HUES64 (cell line): ENCODE measurements around the gene AIRE.
"Not testable (repeated sequence)": the region's sequence is repeated elsewhere in the genome, so short reads cannot be mapped to it uniquely, and the experiment has no call there.

Experiments
- H3K27ac ChIP-seq: 2 replicates; pipeline ENCODE4 v1.7.0; 2013; ENCODE audit warnings: low read depth, low read length, inconsistent platforms
- H3K27me3 ChIP-seq: 2 replicates; pipeline ENCODE4 v1.6.1; 2013; ENCODE audit warnings: mild to moderate bottlenecking, low read length; ENCODE audit not compliant: insufficient read depth
- H3K36me3 ChIP-seq: 2 replicates; pipeline ENCODE4 v1.6.1; 2013; ENCODE audit warnings: mild to moderate bottlenecking, low read length; ENCODE audit not compliant: insufficient read depth
- H3K4me1 ChIP-seq: 2 replicates; pipeline ENCODE4 v1.6.1; 2013; ENCODE audit warnings: mild to moderate bottlenecking, low read length, moderate library complexity; ENCODE audit not compliant: insufficient read depth
- H3K4me3 ChIP-seq: 2 replicates; pipeline ENCODE4 v1.5.1; 2013; ENCODE audit warnings: mild to moderate bottlenecking, low read length, moderate library complexity
- H3K9ac ChIP-seq: 2 replicates; pipeline ENCODE4 v1.6.1; 2013; ENCODE audit warnings: mild to moderate bottlenecking, low read depth, low read length
- H3K9me3 ChIP-seq: 2 replicates; pipeline ENCODE4 v1.6.1; 2013; ENCODE audit warnings: low read depth, low read length; ENCODE audit not compliant: insufficient read depth
- WGBS: fragments of 150-250, 120-280 bp; methylation state at CpG from one replicate; pipeline ENCODE4 v1.1.7; 2013; ENCODE audit warnings: missing lambda C conversion rate; 5-methylcytosine and 5-hydroxymethylcytosine counted together

The AIRE gene

DNA sequence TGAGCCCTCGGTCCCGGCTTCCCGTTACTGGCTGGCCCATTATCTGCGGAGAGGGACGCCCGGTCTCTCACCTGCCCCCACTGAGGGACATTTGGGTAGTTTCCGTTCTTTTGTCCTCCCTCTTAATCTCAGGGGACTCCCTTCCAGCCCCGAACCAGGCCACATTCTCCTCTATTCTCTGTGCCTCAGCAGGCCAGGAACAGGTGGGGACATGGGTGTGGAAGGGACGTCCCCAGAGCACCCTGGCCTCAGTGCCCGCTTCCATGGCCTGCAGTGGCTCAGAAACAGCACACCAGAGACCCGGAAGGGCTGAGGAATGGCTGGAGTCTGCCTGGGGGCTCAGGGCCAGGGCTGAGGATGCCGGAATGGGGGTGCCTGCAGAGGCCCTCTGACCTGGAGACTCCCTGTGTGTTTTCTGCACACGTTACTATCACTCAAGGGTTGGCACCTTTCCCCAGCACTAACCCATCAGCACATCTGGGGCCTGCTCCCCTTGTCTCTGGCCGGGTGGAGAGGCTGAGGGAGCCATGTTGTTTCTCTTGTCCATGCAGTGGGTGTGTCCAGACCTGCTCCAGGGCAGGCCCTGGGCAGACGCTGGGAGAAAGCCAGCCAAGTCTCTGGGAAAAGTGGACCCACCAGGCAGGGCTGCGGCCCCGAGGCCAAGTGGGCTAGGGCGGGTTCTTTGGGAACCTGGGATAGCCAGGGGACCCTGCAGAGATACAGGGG, 14.0 kb upstream of the AIRE start:
- H3K4me1 ChIP-seq = no peaks in the 10 kb centered on the region
- no peak overlapping the region for H3K4me3 ChIP-seq
- H3K9me3 ChIP-seq = no peaks in the 10 kb centered on the region
- H3K36me3 ChIP-seq = no peaks in the 10 kb centered on the region
- H3K27me3 ChIP-seq = no peaks in the 10 kb centered on the region
- H3K27ac ChIP-seq = no peak overlapping the region
- 92% methylated on average over 17 of the region's 18 CpGs for WGBS
- H3K9ac ChIP-seq = no peak overlapping the region

DNA sequence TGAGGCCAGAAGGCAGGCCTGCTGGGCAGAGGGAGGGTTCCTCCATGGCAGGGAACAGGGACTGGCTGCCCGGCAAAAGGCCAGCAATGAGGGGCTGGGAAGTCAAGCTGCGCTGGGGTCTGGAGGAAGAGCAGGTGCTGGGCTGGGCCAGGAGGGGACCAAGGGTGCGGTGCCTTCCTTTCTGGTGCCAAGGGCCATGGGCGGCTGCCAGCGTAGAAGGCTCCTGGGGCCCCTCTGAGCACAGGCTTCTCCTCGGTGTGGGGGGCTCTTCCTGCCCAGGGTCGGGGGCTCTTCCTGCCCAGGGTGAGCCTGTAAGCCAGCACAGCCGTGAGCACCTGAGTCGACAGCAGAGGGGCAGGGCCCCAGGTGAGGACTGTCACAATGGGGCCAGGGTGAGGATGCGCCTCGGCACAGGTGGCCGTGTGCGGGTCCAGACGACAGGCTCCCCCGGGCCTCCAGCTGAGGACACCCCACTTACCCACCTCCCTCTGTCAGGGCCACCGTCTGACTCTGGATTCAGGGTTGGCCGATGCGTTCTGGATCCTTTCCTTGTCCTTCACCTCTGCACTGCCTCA, 13.3 kb upstream of the AIRE start:
- WGBS = 87% methylated on average over 18 of the region's 18 CpGs
- Histone ChIP-seq H3K27ac (no peak overlapping the region), H3K36me3 (no peaks in the 10 kb centered on the region), H3K4me1 (no peaks in the 10 kb centered on the region), H3K27me3 (no peaks in the 10 kb centered on the region), H3K4me3 (no peak overlapping the region), H3K9me3 (no peaks in the 10 kb centered on the region), H3K9ac (no peak overlapping the region)

DNA sequence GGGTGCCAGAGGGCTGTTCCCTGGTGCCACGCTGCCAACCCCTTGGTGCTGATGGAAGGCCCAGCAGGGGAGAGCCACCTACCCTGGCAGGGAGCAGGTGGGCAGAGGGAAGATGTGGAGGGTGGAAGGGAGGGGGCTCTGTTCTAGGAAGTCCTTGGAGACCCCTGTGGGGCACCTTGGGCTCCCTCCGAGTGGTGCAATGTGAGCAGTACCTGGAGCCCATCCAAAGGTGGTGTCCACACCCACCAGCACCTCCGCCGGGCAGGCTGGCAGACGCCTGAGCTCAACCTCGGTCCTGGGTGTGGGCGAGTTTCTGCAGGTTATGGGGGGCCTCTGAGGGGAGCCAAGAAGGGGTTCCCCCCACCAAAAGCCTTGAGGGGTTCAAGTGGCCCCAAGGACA, 12.6 kb upstream of the AIRE start:
- no peak overlapping the region for H3K27ac ChIP-seq
- 93% methylated on average over 7 of the region's 7 CpGs for WGBS
- H3K27me3 ChIP-seq = no peaks in the 10 kb centered on the region
- no peaks in the 10 kb centered on the region for H3K4me1 ChIP-seq
- H3K36me3 ChIP-seq = no peaks in the 10 kb centered on the region
- no peak overlapping the region for H3K9ac ChIP-seq
- no peaks in the 10 kb centered on the region for H3K9me3 ChIP-seq
- H3K4me3 ChIP-seq = no peak overlapping the region

DNA sequence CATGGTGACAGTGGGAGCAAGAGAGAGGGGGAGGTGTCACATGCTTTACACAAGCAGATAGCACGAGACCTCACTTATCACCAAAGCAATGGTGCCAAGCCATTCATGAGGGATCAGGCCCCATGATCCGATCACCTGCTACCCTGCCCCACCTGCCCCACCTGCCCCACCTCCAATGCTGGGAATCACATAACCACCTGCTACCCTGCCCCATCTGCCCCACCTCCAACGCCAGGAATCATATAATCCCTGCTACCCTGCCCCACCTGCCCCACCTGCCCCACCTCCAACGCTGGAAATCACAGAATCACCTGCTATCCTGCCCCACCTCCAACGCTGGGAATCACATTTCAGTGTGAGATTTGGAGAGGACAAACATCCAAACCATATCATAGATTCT, 10.6 kb upstream of the AIRE start:
- Histone ChIP-seq H3K4me1 (no peaks in the 10 kb centered on the region), H3K9me3 (no peaks in the 10 kb centered on the region), H3K4me3 (no peak overlapping the region), H3K27ac (no peak overlapping the region), H3K36me3 (no peaks in the 10 kb centered on the region), H3K9ac (no peak overlapping the region), H3K27me3 (no peaks in the 10 kb centered on the region)
- 79% methylated on average over 5 of the region's 5 CpGs for WGBS

DNA sequence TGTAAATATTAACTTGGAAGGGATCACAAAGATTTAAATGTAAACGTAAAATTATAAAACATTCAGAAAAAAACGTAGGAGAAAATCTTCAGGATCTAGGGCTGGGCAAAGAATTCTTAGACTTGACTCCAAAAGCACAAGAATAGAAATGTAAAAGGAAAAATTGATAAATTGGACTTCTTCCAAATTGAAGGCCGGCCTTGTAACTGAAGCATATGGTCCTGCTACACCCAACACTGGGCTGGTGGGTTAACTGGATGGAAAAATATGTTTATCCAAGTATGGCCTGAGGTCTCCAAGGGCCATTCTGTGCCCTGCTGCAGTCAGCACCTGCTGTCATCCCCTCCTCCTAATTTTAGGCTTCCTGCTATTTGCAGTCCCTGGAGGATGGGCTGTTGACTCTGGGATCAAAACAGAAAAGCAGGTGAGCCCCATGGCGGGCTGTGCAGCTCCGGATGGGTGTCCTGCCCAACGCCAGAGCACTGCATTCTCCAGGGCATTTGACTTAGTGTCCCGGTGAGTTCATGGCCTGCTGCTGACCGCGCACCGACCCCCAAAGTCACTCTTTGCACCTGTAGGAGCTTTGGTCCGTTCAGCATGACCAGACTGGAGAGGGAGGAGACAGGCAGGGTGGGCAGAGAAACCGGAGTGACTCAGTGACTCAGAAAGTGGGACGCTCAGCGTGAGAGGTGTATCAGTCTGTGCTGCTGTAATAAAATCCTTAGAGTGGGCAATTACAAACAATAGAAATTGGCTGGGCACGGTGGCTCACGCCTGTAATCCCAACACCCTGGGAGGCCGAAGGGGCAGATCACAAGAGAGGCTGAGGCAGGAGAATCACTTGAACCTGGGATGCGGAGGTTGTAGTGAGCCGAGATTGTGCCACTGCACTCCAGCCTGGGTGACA, 6.1 kb upstream of the AIRE start:
- H3K4me1 ChIP-seq = peaks cover 12% of the 10 kb centered on the region
- H3K27ac ChIP-seq = no peak overlapping the region
- H3K9ac ChIP-seq = no peak overlapping the region
- peaks cover 14% of the 10 kb centered on the region for H3K27me3 ChIP-seq
- H3K9me3 ChIP-seq = no peaks in the 10 kb centered on the region
- no peak overlapping the region for H3K4me3 ChIP-seq
- no peaks in the 10 kb centered on the region for H3K36me3 ChIP-seq
- WGBS = 92% methylated on average over 18 of the region's 19 CpGs

DNA sequence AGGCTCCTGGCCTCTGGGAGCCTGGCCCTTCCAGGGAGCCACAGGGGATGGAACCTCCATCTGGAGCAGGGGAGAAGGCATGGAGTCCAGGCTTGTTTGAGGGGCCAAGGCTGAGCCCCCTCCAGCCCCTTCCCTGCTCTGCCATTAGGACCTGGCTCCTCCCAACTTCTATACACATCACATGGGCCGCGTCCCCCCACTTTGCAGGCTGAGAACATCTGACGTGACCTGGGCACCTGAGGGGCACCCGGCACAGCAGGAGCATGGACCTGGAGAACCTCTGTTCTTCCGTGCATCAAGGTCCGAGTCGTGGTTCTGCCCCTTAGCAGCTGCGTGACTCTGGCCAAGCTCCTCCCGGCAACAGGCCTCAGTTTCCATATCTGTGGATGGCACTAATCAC, 3.9 kb upstream of the AIRE start:
- Histone ChIP-seq H3K9me3 (no peaks in the 10 kb centered on the region), H3K36me3 (no peaks in the 10 kb centered on the region), H3K27ac (no peak overlapping the region), H3K4me3 (no peak overlapping the region), H3K4me1 (peaks cover 16% of the 10 kb centered on the region), H3K9ac (no peak overlapping the region), H3K27me3 (peaks cover 35% of the 10 kb centered on the region)
- WGBS = 93% methylated on average over 9 of the region's 9 CpGs

DNA sequence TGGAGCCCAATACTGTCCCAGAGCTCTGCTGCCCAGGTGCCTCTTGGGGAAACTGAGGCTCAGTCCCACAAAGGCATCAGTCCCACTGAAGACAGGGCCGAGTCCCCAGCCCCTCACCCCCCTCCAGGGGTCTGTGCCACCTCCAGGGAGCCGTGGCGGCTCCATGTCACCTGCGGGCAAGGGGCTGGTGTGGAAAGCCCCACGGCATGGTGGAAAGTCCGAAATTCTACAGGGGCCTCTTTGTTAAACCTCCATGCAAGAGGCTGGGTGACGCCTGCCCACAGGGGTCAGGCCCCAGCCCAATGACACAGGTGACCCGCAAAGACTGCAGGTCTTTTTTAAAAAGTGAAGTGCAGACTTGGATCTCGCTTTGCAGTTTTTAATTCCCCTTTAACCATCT, 3.3 kb upstream of the AIRE start:
- H3K9ac ChIP-seq = no peak overlapping the region
- no peaks in the 10 kb centered on the region for H3K36me3 ChIP-seq
- H3K4me3 ChIP-seq = no peak overlapping the region
- 90% methylated on average over 9 of the region's 9 CpGs for WGBS
- H3K27me3 ChIP-seq = peaks cover 36% of the 10 kb centered on the region
- no peak overlapping the region for H3K27ac ChIP-seq
- H3K9me3 ChIP-seq = no peaks in the 10 kb centered on the region
- peaks cover 16% of the 10 kb centered on the region for H3K4me1 ChIP-seq

DNA sequence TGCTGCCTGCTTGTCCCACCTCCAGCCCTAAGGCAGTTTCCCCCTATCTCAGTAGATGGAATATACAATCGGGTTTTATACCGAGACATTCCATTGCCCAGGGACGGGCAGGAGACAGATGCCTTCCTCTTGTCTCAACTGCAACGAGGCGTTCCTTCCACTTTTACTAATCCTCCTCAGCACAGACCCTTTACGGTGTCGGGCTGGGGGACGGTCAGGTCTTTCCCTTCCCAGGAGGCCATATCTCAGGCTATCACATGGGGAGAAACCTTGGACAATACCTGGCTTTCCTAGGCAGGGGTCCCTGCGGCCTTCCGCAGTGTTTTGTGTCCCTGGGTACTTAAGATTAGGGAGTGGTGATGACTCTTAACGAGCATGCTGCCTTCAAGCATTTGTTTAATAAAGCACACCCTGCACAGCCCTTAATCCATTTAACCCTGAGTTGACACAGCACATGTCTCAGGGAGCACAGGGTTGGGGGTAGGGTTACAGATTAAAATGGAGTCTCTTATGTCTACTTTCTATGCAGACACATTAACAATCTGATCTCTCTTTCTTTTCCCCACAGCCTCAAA, 2.4 kb upstream of the AIRE start:
- H3K9me3 ChIP-seq = not testable (repeated sequence)
- peaks cover 36% of the 10 kb centered on the region for H3K27me3 ChIP-seq
- 12% methylated on average over 10 of the region's 11 CpGs for WGBS

DNA sequence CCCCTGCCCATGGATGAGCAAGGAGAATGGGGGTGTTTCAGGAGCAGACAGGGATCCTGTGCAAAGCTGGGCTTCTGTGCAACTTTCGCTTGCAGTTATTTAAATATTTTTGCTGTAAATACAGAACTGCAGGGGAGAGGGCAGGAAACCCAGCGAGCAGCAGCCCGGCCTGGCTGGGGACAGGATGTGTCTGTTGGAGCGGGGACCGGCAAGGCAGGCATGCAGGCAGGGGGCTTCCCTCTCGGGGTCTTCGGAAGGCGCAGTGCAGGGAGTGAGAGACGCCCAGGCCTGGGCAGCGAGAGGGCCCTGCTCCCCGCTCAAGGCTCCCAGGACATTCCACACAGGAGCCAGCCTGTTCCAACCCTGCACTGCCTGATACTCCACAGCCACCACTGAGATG, 1.7 kb upstream of the AIRE start:
- Histone ChIP-seq H3K4me3 (no peak overlapping the region), H3K9me3 (no peaks in the 10 kb centered on the region), H3K27me3 (peaks cover 36% of the 10 kb centered on the region), H3K4me1 (peaks cover 16% of the 10 kb centered on the region), H3K27ac (peak overlapping the region; percentile 52; the same call in 1 of the 2 replicates), H3K9ac (0 out of 2 replicates have a peak overlapping the region, but pooled peaks have one; percentile 44), H3K36me3 (no peaks in the 10 kb centered on the region)
- 66% methylated on average over 11 of the region's 11 CpGs for WGBS

More for the DNA sequence above, 2.4 kb upstream of the AIRE start:
- Histone ChIP-seq H3K4me1 (peaks cover 16% of the 10 kb centered on the region), H3K27ac (peak overlapping the region; percentile 52; the same call in 1 of the 2 replicates)
- H3K4me3 ChIP-seq, H3K9ac ChIP-seq, H3K36me3 ChIP-seq: not testable (repeated sequence)

DNA sequence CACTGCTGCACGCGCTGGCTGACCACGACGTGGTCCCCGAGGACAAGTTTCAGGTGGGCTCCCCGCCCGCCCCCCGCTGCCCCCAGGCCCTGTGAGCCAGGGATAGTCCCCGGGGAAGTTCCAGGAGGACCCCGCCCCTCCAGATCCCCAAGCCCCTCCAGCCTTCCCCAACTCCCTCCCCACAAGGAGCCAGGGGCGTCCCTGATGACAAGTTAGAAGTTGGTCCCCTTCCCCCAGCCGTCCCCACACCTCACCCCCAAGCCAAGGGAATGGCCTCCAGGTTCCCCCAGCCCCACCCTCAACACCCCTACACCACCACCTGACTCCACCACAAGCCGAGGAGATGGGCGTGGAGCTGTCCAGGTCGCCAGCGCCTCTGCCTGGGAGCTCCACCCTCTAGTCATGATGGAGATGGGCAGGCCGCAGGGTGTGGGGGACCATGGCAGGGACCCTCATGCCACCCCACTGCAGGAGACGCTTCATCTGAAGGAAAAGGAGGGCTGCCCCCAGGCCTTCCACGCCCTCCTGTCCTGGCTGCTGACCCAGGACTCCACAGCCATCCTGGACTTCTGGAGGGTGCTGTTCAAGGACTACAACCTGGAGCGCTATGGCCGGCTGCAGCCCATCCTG, 525 bp downstream of the AIRE start:
- H3K9me3 ChIP-seq = no peaks in the 10 kb centered on the region
- no peak overlapping the region for H3K27ac ChIP-seq
- H3K36me3 ChIP-seq = no peaks in the 10 kb centered on the region
- peak overlapping the region; percentile 54 for H3K4me3 ChIP-seq
- H3K9ac ChIP-seq = no peak overlapping the region
- peaks cover 36% of the 10 kb centered on the region for H3K27me3 ChIP-seq
- H3K4me1 ChIP-seq = peaks cover 16% of the 10 kb centered on the region
- 64% methylated on average over 21 of the region's 21 CpGs for WGBS
